ENCODE measurements around the gene ZNF611.

DNA sequence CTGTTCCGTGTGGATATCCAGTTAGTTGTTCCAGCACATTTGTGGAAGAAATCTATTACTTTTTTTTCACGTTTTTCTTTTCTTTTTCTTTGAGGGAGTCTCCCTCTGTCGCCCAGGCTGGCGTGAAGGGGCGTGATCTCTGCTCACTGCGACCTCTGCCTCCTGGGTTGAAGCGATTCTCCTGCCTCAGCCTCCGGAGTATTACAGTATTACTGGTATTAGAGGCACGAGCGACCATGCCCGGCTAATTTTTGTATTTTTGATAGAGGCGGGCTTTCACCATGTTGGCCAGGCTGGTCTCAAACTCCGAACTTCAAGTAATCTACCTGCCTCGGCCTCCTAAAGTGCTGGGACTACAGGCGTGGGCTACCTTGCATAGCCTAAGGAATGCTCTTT is 43.6 kb downstream of the ZNF611 start:
- TF ChIP-seq POLR2A (IDR thresholded peaks at IDR 0.05) = no peak
- no peak for TF ChIP-seq EP300 (IDR thresholded peaks at IDR 0.05)
- TF ChIP-seq, protein P1, sequence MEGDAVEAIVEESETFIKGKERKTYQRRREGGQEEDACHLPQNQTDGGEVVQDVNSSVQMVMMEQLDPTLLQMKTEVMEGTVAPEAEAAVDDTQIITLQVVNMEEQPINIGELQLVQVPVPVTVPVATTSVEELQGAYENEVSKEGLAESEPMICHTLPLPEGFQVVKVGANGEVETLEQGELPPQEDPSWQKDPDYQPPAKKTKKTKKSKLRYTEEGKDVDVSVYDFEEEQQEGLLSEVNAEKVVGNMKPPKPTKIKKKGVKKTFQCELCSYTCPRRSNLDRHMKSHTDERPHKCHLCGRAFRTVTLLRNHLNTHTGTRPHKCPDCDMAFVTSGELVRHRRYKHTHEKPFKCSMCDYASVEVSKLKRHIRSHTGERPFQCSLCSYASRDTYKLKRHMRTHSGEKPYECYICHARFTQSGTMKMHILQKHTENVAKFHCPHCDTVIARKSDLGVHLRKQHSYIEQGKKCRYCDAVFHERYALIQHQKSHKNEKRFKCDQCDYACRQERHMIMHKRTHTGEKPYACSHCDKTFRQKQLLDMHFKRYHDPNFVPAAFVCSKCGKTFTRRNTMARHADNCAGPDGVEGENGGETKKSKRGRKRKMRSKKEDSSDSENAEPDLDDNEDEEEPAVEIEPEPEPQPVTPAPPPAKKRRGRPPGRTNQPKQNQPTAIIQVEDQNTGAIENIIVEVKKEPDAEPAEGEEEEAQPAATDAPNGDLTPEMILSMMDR (IDR thresholded peaks at IDR 0.05) = no peak

Measured in ovary (tissue), 3 donors.